ENCODE data around the gene PUSL1.

PUSL1 gene

GRCh38 chr1:1356166-1356795, 47.9 kb downstream of the PUSL1 start:
- DNase-seq = no peak

DNA sequence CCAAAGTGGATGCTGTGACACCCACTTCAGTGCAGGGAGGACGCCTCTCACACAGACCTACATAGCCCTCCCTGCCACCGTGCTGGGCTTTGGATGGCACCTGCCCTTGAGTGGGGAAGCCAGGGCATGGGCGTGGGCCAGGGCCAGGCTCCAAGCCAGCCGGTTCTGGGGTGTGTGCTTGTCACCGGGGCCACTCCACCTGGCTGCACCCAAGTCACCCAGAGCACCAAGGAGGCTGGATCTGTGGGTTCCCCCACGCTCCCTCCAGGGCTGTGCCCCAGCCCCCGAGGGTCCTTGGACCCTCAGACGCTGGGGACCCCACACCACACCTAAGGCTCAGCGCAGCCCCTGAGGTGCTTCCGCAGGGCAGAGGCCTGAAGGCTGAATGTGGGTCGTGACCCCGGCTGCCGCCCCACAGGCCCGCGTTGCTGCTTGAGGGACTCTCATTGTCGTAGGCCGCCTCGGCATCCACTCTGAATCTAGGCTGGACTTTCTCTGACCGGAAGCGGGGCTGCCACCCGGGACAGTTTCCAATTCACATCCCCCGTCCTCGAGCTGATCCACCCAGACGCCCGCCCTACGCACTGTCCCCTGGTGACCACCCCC, 48.5 kb downstream of the PUSL1 start:
- DNase-seq = no peak

DNA sequence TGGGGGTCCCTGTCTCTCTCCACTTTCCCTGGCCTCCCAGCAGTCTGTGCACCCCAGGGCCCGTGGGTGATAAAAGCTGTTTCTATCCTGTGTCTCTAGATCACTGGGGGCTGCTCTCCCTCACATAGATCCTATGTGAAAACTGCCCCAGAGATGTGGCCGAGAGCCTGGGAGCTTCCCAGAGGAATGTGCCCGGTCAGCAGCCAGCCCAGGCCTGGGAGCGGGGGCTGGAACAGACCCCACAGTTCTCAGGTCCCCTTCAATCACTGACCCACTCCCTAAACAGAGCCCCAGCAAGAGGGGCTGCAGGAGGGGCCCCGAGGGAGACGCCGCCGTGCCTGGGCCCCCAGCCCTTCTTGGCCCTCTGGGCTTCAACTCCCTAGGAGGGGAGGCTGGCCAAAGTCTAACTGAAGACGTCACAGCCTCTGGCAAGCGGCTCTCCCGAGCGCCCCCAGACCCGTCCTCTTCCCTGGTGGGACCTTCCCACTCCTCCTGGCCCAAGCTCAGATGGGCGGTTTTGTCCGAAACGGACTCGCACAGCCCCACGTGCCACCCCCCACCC, 49.6 kb downstream of the PUSL1 start:
- no peak for DNase-seq

DNA sequence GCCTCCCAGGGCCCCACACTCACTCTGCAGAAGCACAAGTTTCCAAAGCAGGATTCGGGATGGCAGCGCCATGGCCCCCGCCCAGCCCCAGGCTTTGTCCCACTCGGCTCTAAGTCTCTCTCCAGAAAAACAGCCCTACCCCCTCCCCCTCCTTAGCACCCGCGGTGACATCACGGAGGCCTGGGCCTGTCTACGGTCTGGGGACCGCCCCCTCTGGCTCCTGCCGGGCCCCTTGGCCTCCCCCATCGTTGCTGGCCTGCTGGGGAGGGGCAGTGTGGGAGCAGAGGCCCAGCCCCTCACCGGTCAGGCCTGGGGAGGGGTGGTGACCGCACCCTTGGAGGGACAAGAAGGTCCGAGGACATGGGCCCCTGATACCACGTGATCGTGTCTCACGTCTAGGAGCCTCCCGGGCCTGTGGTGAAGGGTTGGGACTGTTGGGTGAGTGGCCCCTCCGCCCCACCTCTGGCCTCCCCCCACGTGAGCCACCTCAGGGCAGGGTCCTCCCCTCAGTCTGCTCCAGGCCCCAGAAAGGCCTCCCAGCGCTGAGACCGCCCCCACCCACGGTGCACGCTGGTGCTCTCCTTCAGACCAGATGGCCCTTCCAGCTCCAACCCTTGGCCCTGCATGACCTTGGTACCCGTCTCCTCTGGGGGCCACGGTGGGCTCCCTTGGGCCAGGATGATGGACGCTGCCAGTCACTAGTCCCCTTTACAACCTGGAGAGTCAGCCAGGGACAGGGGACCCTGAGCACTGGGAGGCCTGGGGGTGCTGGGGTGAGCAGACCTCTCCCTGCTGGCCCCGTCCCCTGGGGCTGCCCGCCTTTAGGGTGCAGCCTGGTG, 50.3 kb downstream of the PUSL1 start, which contains the start of gene MXRA8:
TSS of gene MXRA8 (minus strand) at position 123 of the 839 bp plus-strand sequence. CDS start at position 72, 51 bp downstream.
- no peak for DNase-seq

GRCh38 chr1:1359308-1359663, 50.9 kb downstream of the PUSL1 start:
- DNase-seq = no peak

DNA sequence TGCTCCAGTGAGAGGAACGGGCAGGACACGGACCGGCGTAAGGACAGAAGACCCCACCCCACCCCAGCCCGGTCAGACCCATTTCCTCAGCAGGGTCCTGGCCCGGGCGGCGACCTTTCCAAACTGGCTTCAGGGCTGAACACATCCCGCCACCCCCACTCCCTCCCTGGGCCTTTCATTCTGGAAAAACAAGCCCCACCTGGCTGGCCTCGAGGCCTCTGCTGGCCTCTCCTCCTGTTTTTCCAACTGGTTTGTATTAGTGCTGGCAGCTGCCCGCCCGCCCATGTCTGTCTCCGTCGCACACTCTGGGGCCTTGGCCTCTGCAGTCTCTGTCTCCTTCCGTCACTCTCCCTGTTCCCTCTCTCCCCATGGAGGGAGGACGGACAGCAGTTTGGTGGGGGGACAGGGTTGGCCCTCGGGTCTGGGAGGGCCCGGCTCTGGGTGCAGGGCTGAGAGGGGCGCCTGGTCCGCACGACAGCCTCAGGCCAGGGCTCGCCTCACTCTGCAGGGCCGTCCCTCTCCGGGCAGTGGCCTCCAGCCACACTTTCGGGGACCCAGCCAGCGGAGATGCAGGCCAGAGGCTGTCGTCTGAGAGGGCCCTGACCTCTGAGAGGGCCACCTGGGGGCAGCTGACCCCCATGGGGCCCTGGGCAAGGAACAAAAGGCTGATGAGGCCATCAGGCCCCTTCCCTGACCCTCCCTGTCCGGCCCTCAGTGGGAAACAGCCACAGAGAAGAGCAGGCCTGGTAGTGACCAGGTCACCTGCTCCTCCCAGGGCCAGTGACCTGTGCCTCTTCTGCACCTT, 51.5 kb downstream of the PUSL1 start:
- no peak for DNase-seq

GRCh38 chr1:1360506-1361169, 52.2 kb downstream of the PUSL1 start:
- no peak for DNase-seq
